GM12865 (cell line): ENCODE results near the gene ANAPC2.

Experiments used
- DNase-seq: peaks from one replicate; pipeline ENCODE4 v3.0.0; 2010; ENCODE audit warnings: low read depth
- H3K4me3 ChIP-seq: 2 replicates; pipeline ENCODE4 v1.5.1; 2011; ENCODE audit warnings: mild to moderate bottlenecking, low read depth, low read length, control low read depth
- TF ChIP-seq, protein P1 (sequence below): IDR thresholded peaks from 2 replicates; pipeline ENCODE4 v1.5.1; 2011; ENCODE audit warnings: low read length, control low read depth, low read depth, inconsistent platforms; ENCODE audit not compliant: insufficient read depth; ENCODE audit errors: missing control alignments

The ANAPC2 gene

DNA sequence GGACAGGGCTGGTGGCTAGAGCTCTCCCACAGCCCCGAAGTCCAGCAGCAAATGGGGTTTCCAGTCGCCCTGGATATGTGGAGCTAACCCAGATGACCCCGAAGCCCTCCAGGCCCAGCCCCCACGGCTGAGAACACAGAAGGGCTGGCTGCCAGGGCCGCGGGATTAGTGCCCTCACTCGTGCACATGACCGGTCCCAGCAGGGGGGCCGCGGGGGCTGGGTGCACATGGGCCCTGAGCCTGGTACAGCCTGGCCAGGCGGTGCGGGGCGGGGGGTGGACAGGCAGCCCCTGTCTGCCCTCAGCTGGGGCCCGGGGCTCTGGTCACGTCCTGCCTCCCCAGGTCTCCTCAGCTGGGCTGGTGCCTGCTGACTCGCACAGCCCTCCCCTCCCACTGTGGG lies 6.0 kb upstream of the ANAPC2 start:
- H3K4me3 ChIP-seq, result no peak overlapping the region
- no peak for DNase-seq
- TF ChIP-seq, protein P1, sequence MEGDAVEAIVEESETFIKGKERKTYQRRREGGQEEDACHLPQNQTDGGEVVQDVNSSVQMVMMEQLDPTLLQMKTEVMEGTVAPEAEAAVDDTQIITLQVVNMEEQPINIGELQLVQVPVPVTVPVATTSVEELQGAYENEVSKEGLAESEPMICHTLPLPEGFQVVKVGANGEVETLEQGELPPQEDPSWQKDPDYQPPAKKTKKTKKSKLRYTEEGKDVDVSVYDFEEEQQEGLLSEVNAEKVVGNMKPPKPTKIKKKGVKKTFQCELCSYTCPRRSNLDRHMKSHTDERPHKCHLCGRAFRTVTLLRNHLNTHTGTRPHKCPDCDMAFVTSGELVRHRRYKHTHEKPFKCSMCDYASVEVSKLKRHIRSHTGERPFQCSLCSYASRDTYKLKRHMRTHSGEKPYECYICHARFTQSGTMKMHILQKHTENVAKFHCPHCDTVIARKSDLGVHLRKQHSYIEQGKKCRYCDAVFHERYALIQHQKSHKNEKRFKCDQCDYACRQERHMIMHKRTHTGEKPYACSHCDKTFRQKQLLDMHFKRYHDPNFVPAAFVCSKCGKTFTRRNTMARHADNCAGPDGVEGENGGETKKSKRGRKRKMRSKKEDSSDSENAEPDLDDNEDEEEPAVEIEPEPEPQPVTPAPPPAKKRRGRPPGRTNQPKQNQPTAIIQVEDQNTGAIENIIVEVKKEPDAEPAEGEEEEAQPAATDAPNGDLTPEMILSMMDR, result no peak

DNA sequence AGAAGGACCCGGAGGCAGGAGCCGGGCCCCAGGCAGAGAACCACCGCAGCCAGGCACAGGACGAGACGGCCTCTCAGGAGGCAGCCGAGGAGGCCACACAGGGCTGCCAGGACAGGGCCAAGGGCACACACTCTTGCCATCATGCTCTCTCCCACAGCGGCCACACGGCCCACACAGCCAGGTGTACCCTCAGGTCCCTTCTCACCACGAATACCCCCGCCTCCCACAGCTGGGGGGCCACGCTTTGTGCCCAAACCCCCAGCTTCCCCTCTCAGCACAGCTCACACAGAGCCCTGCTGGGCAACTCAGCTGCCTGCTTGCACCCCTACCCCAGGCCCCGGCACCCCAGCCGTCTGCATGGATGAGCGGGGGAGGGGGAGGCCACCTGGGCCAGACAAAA lies 5.4 kb upstream of the ANAPC2 start:
- TF ChIP-seq, protein P1, result no peak
- no peak for DNase-seq

DNA sequence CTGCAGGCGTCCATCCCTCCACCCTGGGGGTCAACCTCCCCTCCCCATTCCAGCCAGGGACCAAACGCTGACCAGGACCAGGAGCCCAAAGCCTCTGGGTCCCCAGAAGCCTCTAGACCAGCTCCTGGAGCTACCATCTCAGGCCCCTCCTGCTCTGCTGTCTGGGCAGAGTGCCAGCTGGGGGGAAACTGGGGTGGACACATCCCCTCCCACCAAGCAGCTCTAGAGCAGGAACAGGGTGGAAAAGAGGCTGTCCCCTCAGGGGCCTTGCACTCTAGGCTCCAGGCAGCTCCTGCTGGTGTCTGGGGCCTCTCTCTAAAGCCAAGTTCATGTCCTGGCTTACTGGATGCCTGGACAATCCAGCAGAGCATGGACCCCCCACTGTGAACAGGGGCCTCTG lies 4.5 kb upstream of the ANAPC2 start:
- no peak for DNase-seq
- no peak overlapping the region for H3K4me3 ChIP-seq
- TF ChIP-seq, protein P1, result no peak

More for the DNA sequence above, 5.4 kb upstream of the ANAPC2 start:
- no peak overlapping the region for H3K4me3 ChIP-seq

DNA sequence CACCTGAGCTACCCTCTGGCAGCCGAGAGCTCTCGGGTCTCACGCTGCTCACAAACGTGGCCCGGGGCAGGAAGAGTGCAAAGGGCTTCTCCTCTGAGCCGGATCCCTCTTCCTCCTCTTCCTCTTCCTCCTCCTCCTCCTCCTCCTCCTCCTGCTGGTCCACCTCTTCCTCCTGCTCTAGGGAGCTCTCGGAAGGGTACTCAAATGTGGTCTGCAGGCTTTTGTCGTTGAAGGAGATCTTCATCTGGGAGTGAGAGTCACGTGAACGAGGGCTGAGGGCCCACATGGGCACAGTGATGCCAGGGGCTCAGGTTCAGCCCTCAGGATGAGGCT lies 4.1 kb upstream of the ANAPC2 start:
- no peak for DNase-seq
- TF ChIP-seq, protein P1, result no peak
- H3K4me3 ChIP-seq, result no peak overlapping the region

DNA sequence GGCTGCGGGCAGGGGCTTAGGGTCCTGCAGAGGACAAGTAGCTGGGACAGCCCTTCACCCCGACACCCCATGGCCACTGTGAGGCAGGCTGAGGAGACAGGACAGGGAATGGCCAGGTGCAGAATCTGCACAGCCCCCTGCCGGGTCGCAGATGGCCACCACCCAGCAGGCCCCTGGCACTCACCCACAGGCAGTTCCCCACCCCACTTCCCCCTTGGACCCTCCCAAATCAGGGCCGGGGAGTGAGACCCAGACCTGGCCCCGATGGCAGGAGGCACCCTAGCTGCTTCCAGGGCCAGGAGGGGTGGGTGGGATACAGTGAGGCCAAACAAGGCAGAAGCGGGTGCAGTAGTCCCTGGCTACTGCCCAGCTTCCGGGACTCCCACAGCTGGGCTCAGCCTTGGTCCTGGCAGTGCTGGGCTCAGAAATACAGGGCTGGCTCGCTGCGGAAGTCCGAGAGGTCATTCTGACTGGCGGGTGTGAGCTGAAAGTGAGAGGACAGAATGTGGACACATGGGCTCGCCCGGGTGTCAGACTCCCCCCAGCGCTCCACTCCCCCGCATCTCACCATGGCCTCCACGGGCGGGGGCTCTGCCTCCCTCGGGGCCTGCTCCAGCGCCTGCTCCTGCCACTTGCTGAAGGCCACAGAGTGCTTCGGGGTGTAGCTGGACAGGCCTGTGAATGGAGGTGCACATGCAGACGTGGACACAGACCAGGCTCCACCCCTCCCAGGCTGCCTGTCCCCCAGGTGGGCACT lies 3.5 kb upstream of the ANAPC2 start:
- H3K4me3 ChIP-seq, result no peak overlapping the region
- no peak for DNase-seq
- TF ChIP-seq, protein P1, result no peak

DNA sequence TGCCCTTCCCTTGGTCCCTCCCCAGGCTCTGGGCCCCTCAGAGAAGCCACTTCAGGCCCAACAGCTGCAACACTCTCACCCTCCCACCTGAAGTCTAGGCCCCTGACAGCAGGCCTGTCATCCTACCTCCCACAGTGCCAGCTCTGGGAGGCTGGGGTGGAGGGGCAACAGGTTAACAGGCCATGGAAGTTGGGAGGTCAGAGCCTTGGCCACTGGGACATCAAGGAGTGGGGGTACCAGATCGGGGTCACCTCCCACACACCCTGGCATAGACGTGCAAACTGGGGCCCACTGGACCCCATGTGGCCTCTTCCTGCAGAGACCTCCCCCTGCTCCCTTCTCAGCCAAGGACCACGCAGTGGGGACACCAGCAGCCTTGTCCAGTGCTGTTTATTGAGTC lies 2.9 kb upstream of the ANAPC2 start:
- no peak for DNase-seq
- no peak overlapping the region for H3K4me3 ChIP-seq
- TF ChIP-seq, protein P1, result no peak

DNA sequence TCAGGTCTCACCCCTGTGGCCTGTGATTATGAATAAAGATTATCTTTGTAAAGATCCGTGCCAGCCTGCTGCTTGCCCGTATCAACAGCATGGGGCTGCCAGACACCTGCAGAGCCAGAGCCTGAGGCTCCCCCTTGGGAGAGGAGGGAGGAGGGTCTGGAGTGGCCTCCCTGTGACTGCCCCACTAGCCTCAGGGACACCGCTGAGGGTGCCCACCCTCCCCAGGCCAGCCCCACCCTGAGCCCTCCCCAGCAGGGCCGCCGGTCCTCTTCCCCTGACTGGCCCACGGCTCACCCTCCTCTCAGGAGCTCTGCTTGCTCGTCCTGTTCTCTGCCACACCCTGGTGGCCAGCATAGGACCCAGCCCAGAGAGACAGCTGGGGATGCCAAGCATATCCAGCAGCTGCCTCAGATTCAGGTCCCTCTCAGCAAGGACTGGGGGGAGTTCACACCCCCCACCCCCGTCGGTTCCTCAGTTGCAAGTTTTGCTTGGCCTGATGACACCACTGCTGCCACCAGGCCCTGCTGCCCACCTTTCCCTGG lies 2.0 kb upstream of the ANAPC2 start:
- no peak for DNase-seq
- no peak overlapping the region for H3K4me3 ChIP-seq
- TF ChIP-seq, protein P1, result no peak
